ENCODE measurements around the gene LSM14B. TPM values are rescaled to one million over a fixed set of nuclear protein-coding genes. Genes with fewer than 3 reads are reported as not detected.

The LSM14B gene
- total RNA-seq, 1 donor from 2014 or later = 23.3 TPM

DNA sequence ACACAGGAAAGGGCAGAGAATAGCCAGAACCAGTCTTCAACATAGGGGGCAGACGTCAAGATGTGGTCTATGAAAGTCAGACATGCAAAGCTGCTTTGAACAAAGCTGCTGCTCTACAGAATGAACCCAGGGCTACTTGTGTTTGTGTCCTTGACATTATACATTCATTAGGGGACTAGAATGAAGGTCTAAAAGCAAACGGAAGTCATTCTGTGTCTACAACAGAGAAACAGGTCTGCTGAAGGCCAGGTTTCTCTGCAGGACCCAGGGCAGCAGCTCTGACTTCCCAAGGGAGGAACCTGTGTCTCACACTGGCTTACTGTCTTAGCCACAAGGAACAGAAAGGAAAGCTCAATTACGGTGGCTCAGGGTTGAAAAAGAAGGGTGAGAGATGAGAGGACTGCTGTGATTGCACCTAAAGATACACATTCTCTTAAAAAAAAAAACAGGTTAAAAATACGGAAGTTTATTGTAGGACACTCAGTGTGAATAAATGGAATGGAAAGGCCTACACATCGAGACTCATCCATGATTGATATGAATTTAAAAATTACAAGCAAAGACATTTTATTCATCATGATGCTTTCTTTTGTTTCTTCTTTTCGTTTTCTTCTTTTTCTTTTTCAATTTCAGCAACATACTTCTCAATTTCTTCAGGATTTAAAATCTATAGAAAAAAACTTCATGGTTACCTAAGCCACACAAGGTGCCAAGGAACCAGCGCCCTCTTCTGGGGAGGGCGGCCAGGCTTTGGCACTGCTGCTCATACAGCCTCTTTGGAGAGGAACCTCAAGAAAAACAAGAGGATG is 14.2 kb downstream of the LSM14B start:
- DNase-seq (ENCODE audit: low read depth) = no peak
- peak; percentile 90 for TF ChIP-seq CTCF (IDR thresholded peaks at IDR 0.05; ENCODE audit: insufficient read depth, low read length, poor library complexity, severe bottlenecking)
- H3K36me3 ChIP-seq (ENCODE audit: control insufficient read depth, insufficient read depth, low read length) = peaks cover 9% of the 10 kb centered on the region
- no peak overlapping the region for H3K4me3 ChIP-seq (ENCODE audit: low read depth, low read length)
- no peaks in the 10 kb centered on the region for H3K27me3 ChIP-seq (ENCODE audit: control insufficient read depth, insufficient read depth, low read length)

DNA sequence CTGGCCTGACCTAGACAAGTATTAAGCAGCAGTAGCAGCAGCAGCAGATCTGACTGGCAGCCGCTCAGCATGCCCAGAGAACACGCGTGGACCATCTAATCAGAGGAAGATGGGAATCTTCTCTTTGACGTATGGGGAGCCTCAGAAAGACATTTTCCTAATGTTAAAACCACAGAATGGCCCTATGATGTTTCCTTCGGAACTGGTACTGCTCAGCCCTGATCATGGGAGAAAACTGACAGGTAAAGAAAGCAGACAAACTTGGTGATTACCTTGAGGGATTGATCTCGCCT is 14.8 kb downstream of the LSM14B start:
- Histone ChIP-seq H3K4me3 (ENCODE audit: low read depth, low read length) (no peak overlapping the region), H3K36me3 (ENCODE audit: control insufficient read depth, insufficient read depth, low read length) (peaks cover 9% of the 10 kb centered on the region), H3K27me3 (ENCODE audit: control insufficient read depth, insufficient read depth, low read length) (no peaks in the 10 kb centered on the region)
- TF ChIP-seq CTCF (IDR thresholded peaks at IDR 0.05; ENCODE audit: insufficient read depth, low read length, poor library complexity, severe bottlenecking) = no peak
- no peak for DNase-seq (ENCODE audit: low read depth)

- no peak for TF ChIP-seq CTCF (IDR thresholded peaks at IDR 0.05; ENCODE audit: insufficient read depth, low read length, poor library complexity, severe bottlenecking)
- Histone ChIP-seq H3K36me3 (ENCODE audit: control insufficient read depth, insufficient read depth, low read length) (peaks cover 9% of the 10 kb centered on the region), H3K4me3 (ENCODE audit: low read depth, low read length) (no peak overlapping the region), H3K27me3 (ENCODE audit: control insufficient read depth, insufficient read depth, low read length) (no peaks in the 10 kb centered on the region)
- no peak for DNase-seq (ENCODE audit: low read depth)
Observed at GRCh38 chr20:62137478-62138203, 15.4 kb downstream of the LSM14B start.

DNA sequence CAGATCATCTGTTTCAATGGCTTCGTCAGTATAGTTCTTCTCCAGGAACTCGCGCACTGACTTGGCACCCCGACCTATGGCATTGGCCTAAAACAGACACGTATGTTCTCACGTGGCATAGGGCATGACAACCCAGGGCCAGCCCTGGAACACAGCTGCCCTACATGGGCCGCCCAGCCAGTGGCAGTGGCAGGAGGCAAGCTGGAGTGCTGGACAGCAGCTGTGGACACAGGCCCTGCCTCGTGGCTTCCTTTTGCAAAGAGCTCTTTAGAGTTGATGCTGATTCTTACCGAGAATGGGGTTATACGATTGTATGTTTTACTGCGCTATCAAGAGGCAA is 15.9 kb downstream of the LSM14B start:
- no peak for DNase-seq (ENCODE audit: low read depth)
- TF ChIP-seq CTCF (IDR thresholded peaks at IDR 0.05; ENCODE audit: insufficient read depth, low read length, poor library complexity, severe bottlenecking) = no peak
- no peak overlapping the region for H3K4me3 ChIP-seq (ENCODE audit: low read depth, low read length)
- H3K27me3 ChIP-seq (ENCODE audit: control insufficient read depth, insufficient read depth, low read length) = no peaks in the 10 kb centered on the region
- peaks cover 9% of the 10 kb centered on the region for H3K36me3 ChIP-seq (ENCODE audit: control insufficient read depth, insufficient read depth, low read length)

DNA sequence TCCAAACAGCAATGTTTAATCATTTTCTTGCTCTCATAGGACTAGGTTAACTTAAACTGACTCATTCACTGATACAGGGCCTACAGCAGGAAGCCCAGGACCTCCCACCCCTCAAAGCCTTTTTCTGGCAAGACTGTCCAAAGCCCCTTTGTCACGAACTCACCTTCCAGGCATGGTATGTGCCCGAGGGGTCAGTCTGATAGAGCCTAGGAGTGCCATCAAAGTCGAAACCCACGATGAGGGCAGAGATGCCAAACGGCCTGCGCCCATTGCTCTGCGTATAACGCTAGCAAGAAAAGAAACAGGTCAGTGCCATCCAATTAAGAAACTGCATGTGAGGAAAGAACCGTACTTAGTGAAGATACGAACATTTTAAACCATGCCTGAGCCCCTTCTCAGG is 16.6 kb downstream of the LSM14B start:
- H3K36me3 ChIP-seq (ENCODE audit: control insufficient read depth, insufficient read depth, low read length) = peaks cover 9% of the 10 kb centered on the region

More for the DNA sequence above, 16.6 kb downstream of the LSM14B start:
- no peak for DNase-seq (ENCODE audit: low read depth)
- Histone ChIP-seq H3K27me3 (ENCODE audit: control insufficient read depth, insufficient read depth, low read length) (no peaks in the 10 kb centered on the region), H3K4me3 (ENCODE audit: low read depth, low read length) (no peak overlapping the region)
- no peak for TF ChIP-seq CTCF (IDR thresholded peaks at IDR 0.05; ENCODE audit: insufficient read depth, low read length, poor library complexity, severe bottlenecking)
